ENCODE results near the gene MICAL2. TPM values are rescaled to one million over a fixed set of nuclear protein-coding genes. Genes with fewer than 3 reads are reported as not detected.

MICAL2 gene
- polyA plus RNA-seq, 2 donors: 4.5 to 6.2 TPM

DNA sequence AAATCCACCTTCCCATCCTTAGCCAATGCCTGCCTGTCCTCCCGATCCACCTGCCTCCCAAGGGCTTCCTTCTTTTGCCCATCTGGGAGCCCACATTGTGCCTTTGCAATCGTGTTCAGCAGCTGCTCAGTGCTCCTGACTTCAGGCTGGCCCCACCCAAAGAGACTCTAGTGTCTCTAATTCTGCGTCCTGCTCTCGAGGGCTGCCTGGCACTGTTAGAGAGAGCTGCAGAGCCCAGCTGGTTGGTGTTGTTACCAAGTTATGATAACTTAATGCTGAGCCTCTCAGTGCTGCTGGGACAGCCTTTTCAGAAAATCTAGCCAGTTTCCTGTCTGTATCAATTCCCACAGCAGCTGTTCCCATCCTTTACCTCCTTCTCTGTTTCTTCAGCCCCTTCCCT, 69.1 kb downstream of the MICAL2 start:
- Histone ChIP-seq H3K4me3 (ENCODE audit: low read depth in 1 of 2, low read length in 2 of 2) (no peak overlapping the region), H3K27me3 (ENCODE audit: control insufficient read depth in 1 of 2, insufficient read depth in 2 of 2, low read length in 2 of 2) (no peaks in the 10 kb centered on the region), H3K9me3 (ENCODE audit: control insufficient read depth in 2 of 2, insufficient read depth in 1 of 2, low read depth in 1 of 2, low read length in 1 of 2) (no peaks in the 10 kb centered on the region), H3K4me1 (ENCODE audit: control insufficient read depth in 2 of 2, insufficient read depth in 2 of 2, low read length in 1 of 2) (peaks cover 0 to 3% of the 10 kb centered on the region in 2 donors), H3K36me3 (ENCODE audit: control insufficient read depth in 2 of 2, insufficient read depth in 2 of 2, low read length in 1 of 2) (no peaks in the 10 kb centered on the region), H3K27ac (ENCODE audit: low read depth in 2 of 2, low read length in 1 of 2) (peak overlapping the region in 1 of 2 donors; percentile 27)
- 55 to 62% methylated on average over 4 of the region's 4 CpGs for WGBS, 2 donors

DNA sequence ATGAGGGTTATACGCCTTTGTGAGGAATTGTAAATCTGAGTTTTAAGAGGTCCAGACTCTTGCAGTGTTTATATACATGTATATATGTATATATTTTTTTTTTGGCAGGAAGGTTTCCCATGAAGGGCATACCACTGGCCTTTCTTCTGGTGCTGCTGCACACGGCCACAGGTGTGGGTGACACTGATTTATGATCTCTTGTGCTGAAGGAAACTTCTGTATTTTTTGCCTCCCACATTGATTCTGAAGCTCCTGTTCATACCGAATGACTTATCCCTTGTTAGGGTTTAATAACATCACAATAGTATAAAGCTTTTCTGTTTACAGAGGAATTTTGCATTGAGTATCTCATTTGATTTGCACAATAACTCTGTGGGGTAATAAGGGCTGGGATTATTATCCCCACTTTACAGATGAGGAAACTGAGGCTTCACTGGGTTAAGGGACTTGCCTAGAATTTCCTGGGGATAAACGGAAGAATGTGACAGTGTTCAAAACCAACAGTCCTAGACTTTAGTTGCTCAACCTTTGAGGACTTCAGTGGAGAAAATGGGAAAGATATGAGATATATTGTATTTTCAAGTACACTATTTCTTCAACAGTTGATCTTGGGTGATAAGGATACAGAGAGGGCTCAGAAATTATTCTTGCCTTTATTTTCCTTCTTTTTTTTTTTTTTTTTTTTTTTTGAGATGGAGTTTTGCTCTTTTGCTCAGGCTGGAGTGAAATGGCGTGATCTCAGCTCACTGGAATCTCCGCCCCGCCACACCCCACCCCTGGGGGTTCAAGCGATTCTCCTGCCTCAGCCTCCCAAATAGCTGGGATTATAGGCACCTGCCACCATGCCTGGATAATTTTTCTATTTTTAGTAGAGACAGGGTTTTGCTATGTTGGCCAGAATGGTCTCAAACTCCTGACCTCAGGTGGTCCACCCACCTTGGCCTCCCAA, 70.1 kb downstream of the MICAL2 start:
- Histone ChIP-seq H3K4me3 (ENCODE audit: low read depth in 1 of 2, low read length in 2 of 2) (no peak overlapping the region), H3K27ac (ENCODE audit: low read depth in 2 of 2, low read length in 1 of 2) (no peak overlapping the region), H3K27me3 (ENCODE audit: control insufficient read depth in 1 of 2, insufficient read depth in 2 of 2, low read length in 2 of 2) (no peaks in the 10 kb centered on the region), H3K36me3 (ENCODE audit: control insufficient read depth in 2 of 2, insufficient read depth in 2 of 2, low read length in 1 of 2) (no peaks in the 10 kb centered on the region), H3K9me3 (ENCODE audit: control insufficient read depth in 2 of 2, insufficient read depth in 1 of 2, low read depth in 1 of 2, low read length in 1 of 2) (no peaks in the 10 kb centered on the region), H3K4me1 (ENCODE audit: control insufficient read depth in 2 of 2, insufficient read depth in 2 of 2, low read length in 1 of 2) (peaks cover 0 to 3% of the 10 kb centered on the region in 2 donors)
- 66 to 78% methylated on average over 8 of the region's 8 CpGs for WGBS, 2 donors

DNA sequence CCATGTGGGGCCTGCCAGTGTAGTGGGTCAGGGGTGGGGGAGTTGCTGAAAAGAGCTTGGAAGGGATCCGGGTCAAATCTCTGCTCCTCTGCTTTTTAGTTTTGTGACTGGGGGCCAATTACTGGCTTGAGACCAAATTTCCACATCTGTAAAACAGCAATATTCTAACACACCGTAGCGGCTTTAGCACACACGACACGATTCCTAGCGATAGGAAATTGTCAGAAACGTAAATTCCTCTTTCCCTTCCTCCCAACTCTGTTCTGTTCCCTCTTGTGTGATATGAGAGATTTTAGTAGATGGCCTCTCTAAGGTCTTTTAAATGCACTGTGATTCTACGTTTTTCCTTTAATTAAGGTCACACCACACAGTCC, 71.9 kb downstream of the MICAL2 start:
- H3K27me3 ChIP-seq (ENCODE audit: control insufficient read depth in 1 of 2, insufficient read depth in 2 of 2, low read length in 2 of 2): no peaks in the 10 kb centered on the region
- H3K4me1 ChIP-seq (ENCODE audit: control insufficient read depth in 2 of 2, insufficient read depth in 2 of 2, low read length in 1 of 2): peaks cover 3 to 4% of the 10 kb centered on the region in 2 donors
- peak overlapping the region in 1 of 2 donors; percentile 34 for H3K27ac ChIP-seq (ENCODE audit: low read depth in 2 of 2, low read length in 1 of 2)
- H3K4me3 ChIP-seq (ENCODE audit: low read depth in 1 of 2, low read length in 2 of 2): no peak overlapping the region
- WGBS, 2 donors: 73 to 80% methylated on average over 8 of the region's 8 CpGs
- H3K36me3 ChIP-seq (ENCODE audit: control insufficient read depth in 2 of 2, insufficient read depth in 2 of 2, low read length in 1 of 2): no peaks in the 10 kb centered on the region
- H3K9me3 ChIP-seq (ENCODE audit: control insufficient read depth in 2 of 2, insufficient read depth in 1 of 2, low read depth in 1 of 2, low read length in 1 of 2): no peaks in the 10 kb centered on the region

DNA sequence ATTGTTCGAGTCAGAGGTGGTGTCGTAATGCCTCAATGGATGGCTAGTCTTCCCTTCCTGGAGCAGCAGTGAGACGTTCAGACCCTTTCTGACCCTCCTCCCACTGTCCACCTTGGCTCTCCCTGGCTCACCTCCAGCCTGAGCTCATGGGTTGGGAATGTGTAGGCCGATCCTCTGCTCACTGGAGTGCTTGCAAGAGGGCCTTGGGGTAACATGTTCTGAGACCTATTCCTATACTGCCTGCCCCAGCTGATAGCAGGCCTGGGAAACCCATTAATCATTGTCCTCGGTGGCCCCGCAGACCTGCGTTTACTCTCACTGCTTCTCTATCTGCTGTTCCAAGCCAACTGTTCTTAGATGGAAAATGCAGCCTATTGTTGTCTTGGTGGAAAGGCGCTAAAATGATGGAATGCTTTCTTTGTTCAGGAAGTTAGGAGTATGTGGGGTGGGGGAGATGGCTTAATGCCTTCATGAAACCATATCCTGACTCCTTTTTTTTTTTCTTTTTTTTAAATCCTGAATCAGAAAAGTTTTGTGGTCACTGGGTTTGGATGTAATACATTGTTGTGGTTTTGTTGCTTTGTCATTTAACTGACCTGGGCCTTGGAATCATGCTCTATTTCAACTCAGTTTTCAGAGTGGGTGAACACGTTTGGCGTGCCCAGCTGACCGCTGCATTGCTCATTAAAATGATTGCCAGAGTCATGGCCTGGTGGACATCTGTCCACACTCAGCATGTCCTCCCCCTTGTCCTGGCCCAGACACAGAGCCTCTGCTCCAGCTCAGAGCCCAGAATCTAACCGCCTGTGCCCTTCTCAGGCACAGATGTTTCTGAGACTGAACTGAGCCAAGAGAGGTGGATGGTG, 72.5 kb downstream of the MICAL2 start:
- H3K4me1 ChIP-seq (ENCODE audit: control insufficient read depth in 2 of 2, insufficient read depth in 2 of 2, low read length in 1 of 2): peaks cover 3 to 4% of the 10 kb centered on the region in 2 donors
- no peaks in the 10 kb centered on the region for H3K9me3 ChIP-seq (ENCODE audit: control insufficient read depth in 2 of 2, insufficient read depth in 1 of 2, low read depth in 1 of 2, low read length in 1 of 2)
- no peaks in the 10 kb centered on the region for H3K36me3 ChIP-seq (ENCODE audit: control insufficient read depth in 2 of 2, insufficient read depth in 2 of 2, low read length in 1 of 2)
- WGBS, 2 donors: 63 to 64% methylated on average over 12 of the region's 12 CpGs
- H3K27ac ChIP-seq (ENCODE audit: low read depth in 2 of 2, low read length in 1 of 2): peak overlapping the region; percentile 28 to 52
- no peak overlapping the region for H3K4me3 ChIP-seq (ENCODE audit: low read depth in 1 of 2, low read length in 2 of 2)
- no peaks in the 10 kb centered on the region for H3K27me3 ChIP-seq (ENCODE audit: control insufficient read depth in 1 of 2, insufficient read depth in 2 of 2, low read length in 2 of 2)

DNA sequence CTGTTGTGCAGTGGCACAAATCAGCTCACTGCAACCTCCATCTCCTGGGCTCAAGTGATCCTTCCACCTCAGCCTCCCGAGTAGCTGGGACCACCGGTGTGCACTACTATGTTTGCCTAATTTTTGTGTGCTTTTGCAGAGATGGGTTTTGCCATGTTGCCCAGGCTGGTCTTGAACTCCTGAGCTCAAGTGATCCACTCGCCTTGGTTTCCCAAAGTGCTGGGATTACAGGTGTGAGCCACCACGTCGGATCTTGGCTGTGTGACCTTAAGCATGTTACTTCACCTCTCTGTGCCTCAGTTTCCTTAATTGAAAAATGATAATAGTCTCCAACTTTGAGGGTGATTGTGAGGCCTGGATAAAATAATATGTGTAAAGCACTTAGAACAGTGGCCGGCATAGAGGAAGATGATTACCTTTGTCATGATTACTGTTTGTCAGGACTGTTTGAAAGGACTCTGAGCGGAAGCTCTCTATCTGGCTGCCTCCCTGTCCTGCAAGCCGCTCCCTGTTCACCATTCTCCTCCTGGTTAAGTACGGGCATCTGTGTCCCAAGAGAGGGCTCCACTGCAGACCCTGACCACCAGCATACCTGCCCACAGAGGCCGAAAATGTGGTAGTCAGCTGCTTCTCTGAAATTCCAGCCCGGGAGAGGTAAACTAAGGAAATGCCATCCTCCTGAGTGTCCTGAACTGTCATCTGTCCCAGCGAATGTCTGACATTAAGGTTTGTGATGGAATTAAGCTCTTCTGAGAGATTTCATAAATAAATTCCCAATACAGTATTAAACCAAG, 73.6 kb downstream of the MICAL2 start:
- Histone ChIP-seq H3K4me1 (ENCODE audit: control insufficient read depth in 2 of 2, insufficient read depth in 2 of 2, low read length in 1 of 2) (peaks cover 3 to 4% of the 10 kb centered on the region in 2 donors), H3K4me3 (ENCODE audit: low read depth in 1 of 2, low read length in 2 of 2) (no peak overlapping the region), H3K27me3 (ENCODE audit: control insufficient read depth in 1 of 2, insufficient read depth in 2 of 2, low read length in 2 of 2) (no peaks in the 10 kb centered on the region), H3K9me3 (ENCODE audit: control insufficient read depth in 2 of 2, insufficient read depth in 1 of 2, low read depth in 1 of 2, low read length in 1 of 2) (no peaks in the 10 kb centered on the region), H3K36me3 (ENCODE audit: control insufficient read depth in 2 of 2, insufficient read depth in 2 of 2, low read length in 1 of 2) (no peaks in the 10 kb centered on the region), H3K27ac (ENCODE audit: low read depth in 2 of 2, low read length in 1 of 2) (peak overlapping the region in 1 of 2 donors; percentile 60)
- WGBS, 2 donors: 92 to 96% methylated on average over 12 of the region's 12 CpGs

DNA sequence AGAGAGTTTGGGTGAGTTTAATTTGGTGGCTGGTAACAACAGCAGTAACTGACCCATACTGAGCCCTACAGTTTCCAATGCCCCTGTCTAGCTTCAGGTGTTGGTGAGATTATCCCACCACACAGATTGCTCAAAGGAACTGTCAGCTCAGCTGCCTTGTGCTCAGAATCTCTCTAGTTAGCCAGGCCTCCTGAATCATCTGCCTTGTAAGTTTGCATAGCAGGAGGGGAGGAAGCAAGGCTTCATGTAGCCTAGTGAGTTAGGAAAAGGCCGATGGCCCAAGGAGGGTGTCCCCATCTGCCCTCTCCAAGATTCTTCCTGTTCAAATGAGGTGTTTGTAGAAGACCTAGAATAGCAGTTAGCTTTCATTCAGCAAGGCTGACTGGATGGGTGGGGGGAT, 74.3 kb downstream of the MICAL2 start:
- WGBS, 2 donors: 95 to 96% methylated on average over 1 of the region's 1 CpG
- H3K9me3 ChIP-seq (ENCODE audit: control insufficient read depth in 2 of 2, insufficient read depth in 1 of 2, low read depth in 1 of 2, low read length in 1 of 2): no peaks in the 10 kb centered on the region
- H3K27ac ChIP-seq (ENCODE audit: low read depth in 2 of 2, low read length in 1 of 2): no peak overlapping the region
- peaks cover 5 to 6% of the 10 kb centered on the region in 2 donors for H3K4me1 ChIP-seq (ENCODE audit: control insufficient read depth in 2 of 2, insufficient read depth in 2 of 2, low read length in 1 of 2)
- no peaks in the 10 kb centered on the region for H3K36me3 ChIP-seq (ENCODE audit: control insufficient read depth in 2 of 2, insufficient read depth in 2 of 2, low read length in 1 of 2)
- no peak overlapping the region for H3K4me3 ChIP-seq (ENCODE audit: low read depth in 1 of 2, low read length in 2 of 2)
- H3K27me3 ChIP-seq (ENCODE audit: control insufficient read depth in 1 of 2, insufficient read depth in 2 of 2, low read length in 2 of 2): no peaks in the 10 kb centered on the region

DNA sequence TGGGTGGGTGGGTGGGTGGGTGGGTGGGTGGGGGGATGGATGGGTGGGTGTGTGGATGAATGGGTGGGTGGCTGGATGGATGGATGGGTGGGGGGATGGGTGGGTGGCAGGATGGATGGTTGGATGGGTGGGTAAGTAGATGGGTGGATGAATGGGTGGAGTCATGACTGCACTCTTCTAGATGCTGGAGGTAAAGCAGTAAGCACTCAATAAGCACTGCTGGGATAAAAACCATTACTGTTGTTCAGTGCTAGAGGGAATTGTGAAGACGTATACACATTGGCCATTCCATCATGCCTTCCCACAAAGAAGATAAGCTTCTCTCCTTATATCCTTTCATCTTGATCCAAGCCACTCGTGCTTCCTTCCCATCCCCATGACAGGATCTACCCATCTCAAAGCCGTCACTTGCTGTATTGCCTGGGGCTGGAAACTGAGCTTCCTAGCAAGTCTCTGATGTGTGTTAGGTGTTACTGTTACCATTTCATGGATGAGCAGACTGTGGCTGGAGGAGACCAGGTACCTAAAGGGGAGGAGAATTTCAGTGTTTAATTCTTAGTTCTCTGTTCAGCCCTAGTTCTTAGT, 74.8 kb downstream of the MICAL2 start:
- H3K27me3 ChIP-seq (ENCODE audit: control insufficient read depth in 1 of 2, insufficient read depth in 2 of 2, low read length in 2 of 2): no peaks in the 10 kb centered on the region

DNA sequence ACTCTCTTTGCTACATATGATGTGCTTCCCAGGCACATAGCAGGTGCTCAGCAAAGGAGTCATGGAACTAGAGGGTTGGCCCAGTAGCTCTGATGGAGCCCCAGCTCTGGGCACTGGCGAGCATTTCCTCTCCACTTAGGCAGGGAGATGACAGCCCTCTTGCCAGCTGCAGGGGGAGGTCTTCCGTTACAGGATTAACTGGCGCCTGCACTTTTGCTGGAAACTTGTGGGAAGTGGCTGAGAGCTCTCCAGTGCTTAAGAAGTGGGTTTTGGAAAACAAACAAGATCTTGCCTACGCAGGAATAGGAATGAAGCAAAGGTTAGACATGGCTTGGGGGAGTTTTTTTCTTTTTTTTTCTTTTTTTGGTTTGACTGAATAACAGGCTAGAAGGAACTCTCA, 75.5 kb downstream of the MICAL2 start:
- WGBS, 2 donors: 33 to 52% methylated on average over 4 of the region's 4 CpGs
- Histone ChIP-seq H3K36me3 (ENCODE audit: control insufficient read depth in 2 of 2, insufficient read depth in 2 of 2, low read length in 1 of 2) (no peaks in the 10 kb centered on the region), H3K4me3 (ENCODE audit: low read depth in 1 of 2, low read length in 2 of 2) (no peak overlapping the region), H3K27ac (ENCODE audit: low read depth in 2 of 2, low read length in 1 of 2) (no peak overlapping the region), H3K9me3 (ENCODE audit: control insufficient read depth in 2 of 2, insufficient read depth in 1 of 2, low read depth in 1 of 2, low read length in 1 of 2) (no peaks in the 10 kb centered on the region), H3K27me3 (ENCODE audit: control insufficient read depth in 1 of 2, insufficient read depth in 2 of 2, low read length in 2 of 2) (no peaks in the 10 kb centered on the region), H3K4me1 (ENCODE audit: control insufficient read depth in 2 of 2, insufficient read depth in 2 of 2, low read length in 1 of 2) (peaks cover 6 to 7% of the 10 kb centered on the region in 2 donors)

More for the DNA sequence above, 74.8 kb downstream of the MICAL2 start:
- Histone ChIP-seq H3K4me3 (ENCODE audit: low read depth in 1 of 2, low read length in 2 of 2) (no peak overlapping the region), H3K27ac (ENCODE audit: low read depth in 2 of 2, low read length in 1 of 2) (peak overlapping the region in 1 of 2 donors; percentile 50), H3K4me1 (ENCODE audit: control insufficient read depth in 2 of 2, insufficient read depth in 2 of 2, low read length in 1 of 2) (peaks cover 6 to 7% of the 10 kb centered on the region in 2 donors), H3K9me3 (ENCODE audit: control insufficient read depth in 2 of 2, insufficient read depth in 1 of 2, low read depth in 1 of 2, low read length in 1 of 2) (no peaks in the 10 kb centered on the region), H3K36me3 (ENCODE audit: control insufficient read depth in 2 of 2, insufficient read depth in 2 of 2, low read length in 1 of 2) (no peaks in the 10 kb centered on the region)
- WGBS, 2 donors: 67 to 69% methylated on average over 3 of the region's 3 CpGs

DNA sequence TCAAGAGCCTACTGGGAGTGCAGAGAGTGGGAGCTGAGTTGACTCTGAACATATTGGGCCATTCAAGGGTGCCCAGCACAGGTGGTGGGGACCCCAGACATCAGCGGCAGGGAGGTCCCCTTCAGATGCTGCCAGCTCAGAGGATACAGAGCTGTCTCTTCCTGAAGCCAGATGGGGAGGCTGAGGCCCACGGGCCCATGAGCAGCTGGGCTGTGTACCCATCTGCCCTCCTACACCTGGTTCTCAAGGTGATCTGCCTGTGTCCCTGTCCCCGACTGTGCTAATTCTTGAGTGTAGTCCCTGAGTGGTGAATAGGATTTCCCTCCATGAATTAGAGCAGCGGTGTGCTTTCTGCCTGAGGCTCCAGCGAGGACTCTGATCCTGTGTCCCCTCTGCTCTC, 76.3 kb downstream of the MICAL2 start:
- Histone ChIP-seq H3K27ac (ENCODE audit: low read depth in 2 of 2, low read length in 1 of 2) (no peak overlapping the region), H3K27me3 (ENCODE audit: control insufficient read depth in 1 of 2, insufficient read depth in 2 of 2, low read length in 2 of 2) (no peaks in the 10 kb centered on the region), H3K4me1 (ENCODE audit: control insufficient read depth in 2 of 2, insufficient read depth in 2 of 2, low read length in 1 of 2) (peaks cover 6 to 7% of the 10 kb centered on the region in 2 donors), H3K4me3 (ENCODE audit: low read depth in 1 of 2, low read length in 2 of 2) (no peak overlapping the region), H3K9me3 (ENCODE audit: control insufficient read depth in 2 of 2, insufficient read depth in 1 of 2, low read depth in 1 of 2, low read length in 1 of 2) (no peaks in the 10 kb centered on the region), H3K36me3 (ENCODE audit: control insufficient read depth in 2 of 2, insufficient read depth in 2 of 2, low read length in 1 of 2) (no peaks in the 10 kb centered on the region)
- 82% methylated on average over 5 of the region's 5 CpGs for WGBS, 2 donors
